GM12864 (cell line): ENCODE measurements around the gene NCR2.

ENCODE experiments used
- DNase-seq: peaks from one replicate; pipeline ENCODE4 v3.0.0-alpha.2; 2011; ENCODE audit warnings: low read depth
- H3K4me3 ChIP-seq: 2 replicates; pipeline ENCODE4 v1.5.1; 2011; ENCODE audit warnings: mild to moderate bottlenecking, low read depth, low read length, control low read depth
- TF ChIP-seq, protein P1 (sequence below): IDR thresholded peaks from 2 replicates; pipeline ENCODE4 v1.5.1; 2011; ENCODE audit warnings: low read depth, mild to moderate bottlenecking, moderate library complexity, low read length, control low read depth, inconsistent platforms; ENCODE audit errors: missing control alignments

NCR2 gene

DNA sequence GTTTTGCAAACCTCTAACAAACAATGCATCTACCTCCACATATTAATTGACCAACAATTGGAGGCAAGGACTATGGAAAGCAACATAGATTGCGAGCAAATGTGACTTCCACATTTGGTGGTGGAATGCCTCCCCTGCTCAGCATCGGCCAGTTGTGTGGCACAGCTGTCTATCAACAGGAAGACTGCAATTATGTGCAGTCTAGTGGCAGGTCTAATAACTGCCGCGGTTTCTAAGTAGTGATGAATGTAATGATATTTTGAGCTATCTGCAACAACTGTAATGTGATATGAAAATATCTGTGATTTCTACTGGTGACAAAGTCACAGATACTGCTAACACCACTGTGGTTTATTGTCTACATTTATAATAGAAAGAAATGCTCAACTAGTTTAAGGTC, 56.8 kb downstream of the NCR2 start:
- TF ChIP-seq, protein P1, sequence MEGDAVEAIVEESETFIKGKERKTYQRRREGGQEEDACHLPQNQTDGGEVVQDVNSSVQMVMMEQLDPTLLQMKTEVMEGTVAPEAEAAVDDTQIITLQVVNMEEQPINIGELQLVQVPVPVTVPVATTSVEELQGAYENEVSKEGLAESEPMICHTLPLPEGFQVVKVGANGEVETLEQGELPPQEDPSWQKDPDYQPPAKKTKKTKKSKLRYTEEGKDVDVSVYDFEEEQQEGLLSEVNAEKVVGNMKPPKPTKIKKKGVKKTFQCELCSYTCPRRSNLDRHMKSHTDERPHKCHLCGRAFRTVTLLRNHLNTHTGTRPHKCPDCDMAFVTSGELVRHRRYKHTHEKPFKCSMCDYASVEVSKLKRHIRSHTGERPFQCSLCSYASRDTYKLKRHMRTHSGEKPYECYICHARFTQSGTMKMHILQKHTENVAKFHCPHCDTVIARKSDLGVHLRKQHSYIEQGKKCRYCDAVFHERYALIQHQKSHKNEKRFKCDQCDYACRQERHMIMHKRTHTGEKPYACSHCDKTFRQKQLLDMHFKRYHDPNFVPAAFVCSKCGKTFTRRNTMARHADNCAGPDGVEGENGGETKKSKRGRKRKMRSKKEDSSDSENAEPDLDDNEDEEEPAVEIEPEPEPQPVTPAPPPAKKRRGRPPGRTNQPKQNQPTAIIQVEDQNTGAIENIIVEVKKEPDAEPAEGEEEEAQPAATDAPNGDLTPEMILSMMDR, result no peak
- no peak overlapping the region for H3K4me3 ChIP-seq
- no peak for DNase-seq

DNA sequence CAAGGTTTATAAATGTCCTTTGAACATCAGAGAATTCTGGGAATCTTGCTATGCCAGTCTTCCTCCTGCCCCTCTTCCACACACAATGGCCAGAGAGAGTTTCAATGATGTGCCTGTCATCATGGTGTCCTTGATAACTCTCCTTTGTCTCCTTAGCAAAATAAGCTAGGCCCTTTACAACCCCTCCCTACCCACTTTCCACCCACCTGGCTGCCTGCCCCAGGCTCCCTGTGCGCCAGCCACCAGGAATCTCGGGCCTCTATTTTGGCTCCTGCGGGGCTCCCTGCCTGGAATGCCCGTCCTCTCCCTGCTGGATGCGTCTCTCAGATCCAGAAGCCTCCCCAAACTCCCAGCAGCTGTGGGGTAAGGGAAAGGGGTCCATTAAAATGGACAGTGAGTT, 60.9 kb downstream of the NCR2 start:
- TF ChIP-seq, protein P1, result no peak
- H3K4me3 ChIP-seq, result no peak overlapping the region
- no peak for DNase-seq

DNA sequence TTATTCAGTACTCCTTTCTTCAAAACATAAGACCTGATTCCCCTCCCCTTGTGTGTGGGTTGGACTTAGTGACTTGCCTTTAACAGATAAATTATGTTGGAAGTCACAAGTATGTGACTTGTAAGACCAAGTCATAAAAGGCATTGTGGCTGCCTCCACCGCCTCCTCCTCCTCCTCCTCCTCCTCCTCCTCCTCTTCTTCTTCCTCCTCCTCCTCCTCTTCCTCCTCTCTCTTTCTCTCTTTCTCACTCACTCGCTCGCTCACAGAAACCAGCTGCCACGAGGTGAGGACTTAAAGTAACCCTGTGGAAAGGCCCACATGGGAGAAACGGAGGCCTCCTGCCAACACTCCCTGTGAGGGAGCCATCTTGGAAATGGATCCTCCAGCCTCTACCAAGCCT, 64.0 kb downstream of the NCR2 start:
- no peak overlapping the region for H3K4me3 ChIP-seq
- DNase-seq, result no peak
- TF ChIP-seq, protein P1, result no peak
